Spleen (tissue), 7 donors: Measurements from ENCODE around the gene TWIST1.

ENCODE experiments used
- POLR2A ChIP-seq, 3 donors: fragments of 450-650 bp; IDR thresholded peaks; one replicate each; pipeline ENCODE4 v1.5.1; 2017; ENCODE audit warnings: antibody characterized with exemption in 3 of 3, mild to moderate bottlenecking in 1 of 3
- TF ChIP-seq, protein P1 (sequence below), 11 experiments: fragments of 200-600 bp in 7 of 11; fragments of 450-650 bp in 4 of 11; sonication (generic) in 4 of 11; IDR thresholded peaks in 8 of 11; conservative IDR thresholded peaks in 3 of 11; 1 replicate in 7 of 11; 2 replicates in 4 of 11; pipeline versions ENCODE4 v1.4.0 to v1.8.0; 2016 to 2021; ENCODE audit warnings: antibody characterized with exemption in 11 of 11, inconsistent platforms in 4 of 11, mild to moderate bottlenecking in 1 of 11
- donor health status: DM: no; HTN: no; CAD: no; lungs with moderate emphysema.
- donor health status: DM: no; HTN: no; CAD: no.
- donor health status: DM: no; HTN: no; CAD: no.

DNA sequence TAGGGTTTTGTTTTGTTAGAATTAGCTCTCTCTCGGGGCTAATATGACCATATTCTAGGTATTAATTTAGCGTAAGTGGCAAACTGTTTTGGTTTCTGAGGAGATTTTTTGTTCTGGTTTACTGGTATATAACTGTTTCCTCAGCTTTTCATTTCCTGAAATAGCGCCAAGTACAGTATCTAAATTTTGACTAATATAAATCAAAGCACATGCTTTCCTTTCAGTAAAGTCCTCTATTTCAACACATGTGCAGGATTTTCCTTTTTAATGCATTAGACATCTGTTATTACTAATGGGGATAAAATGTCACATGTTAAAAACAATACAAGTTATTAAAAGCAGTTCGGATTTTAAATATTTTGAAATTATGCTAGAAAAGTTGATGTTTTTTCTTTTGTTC lies 16.4 kb upstream of the TWIST1 start:
- TF ChIP-seq, protein P1, sequence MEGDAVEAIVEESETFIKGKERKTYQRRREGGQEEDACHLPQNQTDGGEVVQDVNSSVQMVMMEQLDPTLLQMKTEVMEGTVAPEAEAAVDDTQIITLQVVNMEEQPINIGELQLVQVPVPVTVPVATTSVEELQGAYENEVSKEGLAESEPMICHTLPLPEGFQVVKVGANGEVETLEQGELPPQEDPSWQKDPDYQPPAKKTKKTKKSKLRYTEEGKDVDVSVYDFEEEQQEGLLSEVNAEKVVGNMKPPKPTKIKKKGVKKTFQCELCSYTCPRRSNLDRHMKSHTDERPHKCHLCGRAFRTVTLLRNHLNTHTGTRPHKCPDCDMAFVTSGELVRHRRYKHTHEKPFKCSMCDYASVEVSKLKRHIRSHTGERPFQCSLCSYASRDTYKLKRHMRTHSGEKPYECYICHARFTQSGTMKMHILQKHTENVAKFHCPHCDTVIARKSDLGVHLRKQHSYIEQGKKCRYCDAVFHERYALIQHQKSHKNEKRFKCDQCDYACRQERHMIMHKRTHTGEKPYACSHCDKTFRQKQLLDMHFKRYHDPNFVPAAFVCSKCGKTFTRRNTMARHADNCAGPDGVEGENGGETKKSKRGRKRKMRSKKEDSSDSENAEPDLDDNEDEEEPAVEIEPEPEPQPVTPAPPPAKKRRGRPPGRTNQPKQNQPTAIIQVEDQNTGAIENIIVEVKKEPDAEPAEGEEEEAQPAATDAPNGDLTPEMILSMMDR (IDR thresholded peaks at IDR 0.05 in 8 of 11, conservative IDR thresholded peaks at IDR 0.05 in 3 of 11): no peak
- no peak for TF ChIP-seq POLR2A (IDR thresholded peaks at IDR 0.05)
